SK-N-SH (cell line): ENCODE results near the gene SSPN. TPM values are rescaled to one million over a fixed set of nuclear protein-coding genes. Genes with fewer than 3 reads are reported as not detected.

ENCODE experiments used
- CTCF ChIA-PET: fragments of 300-600, 350-600 bp; formaldehyde crosslinking; extraction: SDS; loops from one replicate; lab custom pipeline; 2021; lab: Yijun Ruan, JAX
- POLR2A ChIA-PET: fragments of 350-600 bp; sonication (Branson Sonifier 250); formaldehyde crosslinking; extraction: SDS; loops from one replicate; lab custom pipeline; 2020; ENCODE audit warnings: antibody characterized with exemption, inconsistent platforms; lab: Yijun Ruan, JAX
- DNase-seq: peaks from one replicate; pipeline ENCODE4 v3.0.0; 2012
- H2AFZ ChIP-seq: fragments of 200-600 bp; sonication (generic); 2 replicates; pipeline ENCODE4 v1.8.1; 2016; ENCODE audit warnings: antibody characterized with exemption, mild to moderate bottlenecking, low read depth
- H3F3A ChIP-seq: fragments of 200-600 bp; sonication (generic); replicated peaks from 2 replicates; pipeline ENCODE3; 2016; ENCODE audit warnings: antibody characterized with exemption, mild to moderate bottlenecking; ENCODE audit not compliant: insufficient read depth
- H3K27ac ChIP-seq, 2 experiments: fragments of 200-500 bp in 1 of 2; fragments of 200-600 bp in 1 of 2; sonication (Bioruptor generic) in 1 of 2; sonication (generic), shearing (Covaris generic) in 1 of 2; 2 replicates each; pipeline versions ENCODE4 v1.5.1 to v1.6.1; 2014 to 2016; ENCODE audit warnings: low read depth in 2 of 2, inconsistent platforms in 1 of 2, low read length in 1 of 2, mild to moderate bottlenecking in 1 of 2, mixed read lengths in 1 of 2
- H3K27me3 ChIP-seq: fragments of 200-600 bp; sonication (generic), shearing (Covaris generic); 2 replicates; pipeline ENCODE4 v1.6.1; 2016; ENCODE audit warnings: mixed run types; ENCODE audit not compliant: insufficient read depth
- H3K36me3 ChIP-seq, 2 experiments: fragments of 200-500 bp in 1 of 2; fragments of 200-600 bp in 1 of 2; sonication (Bioruptor generic) in 1 of 2; sonication (generic) in 1 of 2; replicated peaks in 1 of 2; 2 replicates each; pipeline versions ENCODE3 to v1.5.1; 2014 to 2016; ENCODE audit warnings: low read length in 1 of 2, mild to moderate bottlenecking in 1 of 2; ENCODE audit not compliant: insufficient read depth in 2 of 2, control insufficient read depth in 1 of 2
- H3K4me1 ChIP-seq, 2 experiments: fragments of 200-500 bp in 1 of 2; fragments of 200-600 bp in 1 of 2; sonication (Bioruptor generic) in 1 of 2; sonication (generic), shearing (Covaris generic) in 1 of 2; 2 replicates each; pipeline versions ENCODE4 v1.5.1 to v1.6.1; 2014 to 2016; ENCODE audit warnings: low read depth in 1 of 2, low read length in 1 of 2, mixed run types in 1 of 2; ENCODE audit not compliant: insufficient read depth in 2 of 2, control insufficient read depth in 1 of 2
- H3K4me2 ChIP-seq: fragments of 200-600 bp; sonication (generic), shearing (Covaris generic); 2 replicates; pipeline ENCODE4 v1.6.1; 2017; ENCODE audit warnings: mixed run types
- H3K4me3 ChIP-seq, 2 experiments: fragments of 200-500 bp in 1 of 2; fragments of 200-600 bp in 1 of 2; sonication (Bioruptor generic) in 1 of 2; sonication (generic), shearing (Covaris generic) in 1 of 2; 2 replicates each; pipeline versions ENCODE4 v1.5.1 to v1.8.1; 2014 to 2016; ENCODE audit warnings: low read depth in 2 of 2, inconsistent platforms in 1 of 2, low read length in 1 of 2, mild to moderate bottlenecking in 1 of 2, mixed read lengths in 1 of 2, moderate library complexity in 1 of 2
- H3K79me2 ChIP-seq: fragments of 200-600 bp; sonication (generic); 2 replicates; pipeline ENCODE4 v1.8.1; 2017; ENCODE audit warnings: mild to moderate bottlenecking; ENCODE audit not compliant: insufficient read depth
- H3K9ac ChIP-seq: fragments of 200-600 bp; sonication (generic); 2 replicates; pipeline ENCODE4 v1.6.1; 2017; ENCODE audit warnings: mixed run types
- H3K9me2 ChIP-seq: fragments of 200-600 bp; sonication (generic); 2 replicates; pipeline ENCODE4 v1.6.1; 2017; ENCODE audit warnings: mixed run types
- H3K9me3 ChIP-seq: fragments of 200-600 bp; sonication (generic); 2 replicates; pipeline ENCODE4 v1.6.1; 2017; ENCODE audit warnings: mixed run types, mild to moderate bottlenecking, moderate library complexity
- H4K20me1 ChIP-seq: fragments of 200-600 bp; sonication (generic); 2 replicates; pipeline ENCODE4 v1.6.1; 2017; ENCODE audit warnings: mild to moderate bottlenecking, mixed run types; ENCODE audit not compliant: insufficient read depth
- CHD2 ChIP-seq: fragments of 150-350 bp; IDR thresholded peaks from 2 replicates; pipeline ENCODE4 v1.6.1; 2018; ENCODE audit warnings: low read length; ENCODE audit not compliant: partially characterized antibody
- FOSL2 ChIP-seq: IDR thresholded peaks from 2 replicates; pipeline ENCODE4 v1.4.0; 2012; ENCODE audit warnings: low read depth, mild to moderate bottlenecking, moderate library complexity, borderline replicate concordance
- FOXJ3 ChIP-seq: sonication (generic); formaldehyde crosslinking; IDR thresholded peaks from 2 replicates; pipeline ENCODE4 v1.5.1; 2020; ENCODE audit warnings: mild to moderate bottlenecking, missing genetic modification reagents
- FOXM1 ChIP-seq: IDR thresholded peaks from 2 replicates; pipeline ENCODE4 v1.4.0; 2012; ENCODE audit warnings: low read depth, mild to moderate bottlenecking
- MEF2A ChIP-seq: IDR thresholded peaks from 2 replicates; pipeline ENCODE4 v1.4.0; 2012; ENCODE audit warnings: low read depth, borderline replicate concordance
- NFIC ChIP-seq: IDR thresholded peaks from 2 replicates; pipeline ENCODE4 v1.4.0; 2012; ENCODE audit warnings: borderline replicate concordance
- NRF1 ChIP-seq: IDR thresholded peaks from 2 replicates; pipeline ENCODE4 v1.6.1; 2012; ENCODE audit warnings: low read depth, mild to moderate bottlenecking, low read length
- POLR2AphosphoS5 ChIP-seq: IDR thresholded peaks from 2 replicates; pipeline ENCODE4 v1.6.1; 2012; ENCODE audit warnings: low read depth, low read length
- RAD21 ChIP-seq: IDR thresholded peaks from 2 replicates; pipeline ENCODE4 v1.6.1; 2012; ENCODE audit warnings: mild to moderate bottlenecking, low read length
- RFX5 ChIP-seq: IDR thresholded peaks from 2 replicates; pipeline ENCODE4 v1.6.1; 2012; ENCODE audit warnings: mild to moderate bottlenecking, improper control_type of control experiment, low read length
- SIN3A ChIP-seq: IDR thresholded peaks from 2 replicates; pipeline ENCODE4 v1.6.1; 2012; ENCODE audit warnings: low read depth, mild to moderate bottlenecking, low read length, moderate library complexity, borderline replicate concordance
- TEAD4 ChIP-seq: IDR thresholded peaks from 2 replicates; pipeline ENCODE4 v1.4.0; 2012; ENCODE audit warnings: mild to moderate bottlenecking, borderline replicate concordance; ENCODE audit not compliant: insufficient read depth
- YY1 ChIP-seq: IDR thresholded peaks from 2 replicates; pipeline ENCODE4 v1.4.0; 2012; ENCODE audit warnings: low read depth, mild to moderate bottlenecking
- WGBS: methylation state at CpG from one replicate; pipeline ENCODE4 v1.1.6; 2017; ENCODE audit warnings: low lambda C conversion rate; 5-methylcytosine and 5-hydroxymethylcytosine counted together
- polyA plus RNA-seq, 3 experiments: library from polyadenylated mRNA; depleted of rRNA; stranded (reverse); fragments of >200 nt; gene quantifications; 2 replicates each; pipeline ENCODE4 v1.2.3, GENCODE V29; 2012
- TF ChIP-seq, protein P1 (sequence below): fragments of 150-350 bp; IDR thresholded peaks from 2 replicates; pipeline ENCODE4 v1.6.1; 2016; ENCODE audit warnings: mild to moderate bottlenecking, low read depth, low read length
- TF ChIP-seq, protein P2 (sequence below): fragments of 150-350 bp; IDR thresholded peaks from 2 replicates; pipeline ENCODE4 v1.6.1; 2017; ENCODE audit warnings: antibody characterized with exemption, low read length, low read depth, borderline replicate concordance
- TF ChIP-seq, protein P3 (sequence below): IDR thresholded peaks from 2 replicates; pipeline ENCODE4 v1.4.0; 2012; ENCODE audit warnings: low read depth, borderline replicate concordance
- TF ChIP-seq, protein P4 (sequence below): IDR thresholded peaks from 2 replicates; pipeline ENCODE4 v1.4.0; 2012; ENCODE audit warnings: low read depth, borderline replicate concordance
- TF ChIP-seq, protein P5 (sequence below): IDR thresholded peaks from 2 replicates; pipeline ENCODE4; 2012

Gene SSPN
- polyA plus RNA-seq, 1 of the 3 experiments (the other 2 are of a cell fraction), result 5.9 TPM

DNA sequence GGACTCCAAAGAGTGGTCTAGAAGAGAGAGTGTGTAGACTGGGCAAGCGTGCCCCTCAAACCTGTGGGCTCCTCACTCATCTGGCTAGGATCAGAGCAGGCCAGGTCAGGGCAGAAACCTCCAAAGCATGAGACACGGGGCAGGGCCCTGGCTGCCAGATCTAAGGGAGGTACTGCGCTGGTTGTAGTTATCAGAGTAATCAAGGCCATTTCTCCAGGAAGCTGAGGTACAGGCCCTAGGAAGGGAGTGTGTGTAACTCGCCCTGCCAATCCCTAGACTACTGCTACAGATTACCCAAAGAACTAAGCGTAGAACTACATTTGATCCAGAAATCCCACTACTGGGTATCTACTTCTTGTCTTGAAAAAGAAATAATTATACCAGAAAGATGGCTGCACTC lies 84.5 kb downstream of the SSPN start:
- WGBS, result 97% methylated on average over 4 of the region's 5 CpGs
- Histone ChIP-seq H3K9me2 (no peaks in the 10 kb centered on the region), H3K9ac (no peak overlapping the region), H3F3A (peaks cover 8% of the 10 kb centered on the region), H3K27me3 (no peaks in the 10 kb centered on the region), H3K79me2 (no peaks in the 10 kb centered on the region), H2AFZ (no peak overlapping the region), H3K4me1 (peaks cover under 1 to 17% of the 10 kb centered on the region in 2 experiments; a peak in 3 of 4 replicates), H3K36me3 (no peaks in the 10 kb centered on the region), H3K27ac (no peak overlapping the region), H3K4me2 (no peak overlapping the region), H4K20me1 (no peaks in the 10 kb centered on the region), H3K4me3 (no peak overlapping the region), H3K9me3 (no peaks in the 10 kb centered on the region)
- ChIA-PET POLR2A (no interaction called here), CTCF (no interaction called here)
- DNase-seq, result no peak
- TF ChIP-seq, protein P1, sequence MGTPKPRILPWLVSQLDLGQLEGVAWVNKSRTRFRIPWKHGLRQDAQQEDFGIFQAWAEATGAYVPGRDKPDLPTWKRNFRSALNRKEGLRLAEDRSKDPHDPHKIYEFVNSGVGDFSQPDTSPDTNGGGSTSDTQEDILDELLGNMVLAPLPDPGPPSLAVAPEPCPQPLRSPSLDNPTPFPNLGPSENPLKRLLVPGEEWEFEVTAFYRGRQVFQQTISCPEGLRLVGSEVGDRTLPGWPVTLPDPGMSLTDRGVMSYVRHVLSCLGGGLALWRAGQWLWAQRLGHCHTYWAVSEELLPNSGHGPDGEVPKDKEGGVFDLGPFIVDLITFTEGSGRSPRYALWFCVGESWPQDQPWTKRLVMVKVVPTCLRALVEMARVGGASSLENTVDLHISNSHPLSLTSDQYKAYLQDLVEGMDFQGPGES, result no peak
- TF ChIP-seq RFX5 (no peak), FOXM1 (no peak), FOSL2 (no peak), YY1 (no peak), RAD21 (no peak), NFIC (no peak), MEF2A (no peak), TEAD4 (no peak), SIN3A (no peak), CHD2 (no peak), FOXJ3 (CRISPR knock-in tag) (no peak), NRF1 (no peak)
- TF ChIP-seq, protein P2, sequence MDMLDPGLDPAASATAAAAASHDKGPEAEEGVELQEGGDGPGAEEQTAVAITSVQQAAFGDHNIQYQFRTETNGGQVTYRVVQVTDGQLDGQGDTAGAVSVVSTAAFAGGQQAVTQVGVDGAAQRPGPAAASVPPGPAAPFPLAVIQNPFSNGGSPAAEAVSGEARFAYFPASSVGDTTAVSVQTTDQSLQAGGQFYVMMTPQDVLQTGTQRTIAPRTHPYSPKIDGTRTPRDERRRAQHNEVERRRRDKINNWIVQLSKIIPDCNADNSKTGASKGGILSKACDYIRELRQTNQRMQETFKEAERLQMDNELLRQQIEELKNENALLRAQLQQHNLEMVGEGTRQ, result no peak
- TF ChIP-seq, protein P3, sequence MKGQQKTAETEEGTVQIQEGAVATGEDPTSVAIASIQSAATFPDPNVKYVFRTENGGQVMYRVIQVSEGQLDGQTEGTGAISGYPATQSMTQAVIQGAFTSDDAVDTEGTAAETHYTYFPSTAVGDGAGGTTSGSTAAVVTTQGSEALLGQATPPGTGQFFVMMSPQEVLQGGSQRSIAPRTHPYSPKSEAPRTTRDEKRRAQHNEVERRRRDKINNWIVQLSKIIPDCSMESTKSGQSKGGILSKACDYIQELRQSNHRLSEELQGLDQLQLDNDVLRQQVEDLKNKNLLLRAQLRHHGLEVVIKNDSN, result no peak

DNA sequence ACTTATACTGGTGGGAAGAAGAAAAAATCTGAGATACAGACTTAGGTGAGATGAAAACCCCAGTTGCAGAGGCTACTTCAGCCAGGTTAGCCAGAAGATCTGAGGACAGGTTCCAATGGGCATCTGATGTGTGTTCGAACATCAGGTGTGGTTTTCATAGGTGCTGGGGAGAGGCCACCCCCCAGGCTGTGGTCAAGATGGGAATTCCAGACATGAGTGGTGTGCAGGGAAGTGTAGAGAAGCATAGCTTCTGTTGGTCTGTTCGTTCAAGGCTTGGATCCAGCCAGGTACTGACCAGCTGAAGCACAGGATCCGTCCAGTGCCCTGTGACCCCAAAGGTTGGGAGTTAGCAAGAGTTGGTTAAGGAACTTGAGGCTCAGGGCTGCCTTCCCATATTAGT lies 85.5 kb downstream of the SSPN start:
- WGBS, result 77% methylated on average over 3 of the region's 3 CpGs
- TF ChIP-seq, protein P4, sequence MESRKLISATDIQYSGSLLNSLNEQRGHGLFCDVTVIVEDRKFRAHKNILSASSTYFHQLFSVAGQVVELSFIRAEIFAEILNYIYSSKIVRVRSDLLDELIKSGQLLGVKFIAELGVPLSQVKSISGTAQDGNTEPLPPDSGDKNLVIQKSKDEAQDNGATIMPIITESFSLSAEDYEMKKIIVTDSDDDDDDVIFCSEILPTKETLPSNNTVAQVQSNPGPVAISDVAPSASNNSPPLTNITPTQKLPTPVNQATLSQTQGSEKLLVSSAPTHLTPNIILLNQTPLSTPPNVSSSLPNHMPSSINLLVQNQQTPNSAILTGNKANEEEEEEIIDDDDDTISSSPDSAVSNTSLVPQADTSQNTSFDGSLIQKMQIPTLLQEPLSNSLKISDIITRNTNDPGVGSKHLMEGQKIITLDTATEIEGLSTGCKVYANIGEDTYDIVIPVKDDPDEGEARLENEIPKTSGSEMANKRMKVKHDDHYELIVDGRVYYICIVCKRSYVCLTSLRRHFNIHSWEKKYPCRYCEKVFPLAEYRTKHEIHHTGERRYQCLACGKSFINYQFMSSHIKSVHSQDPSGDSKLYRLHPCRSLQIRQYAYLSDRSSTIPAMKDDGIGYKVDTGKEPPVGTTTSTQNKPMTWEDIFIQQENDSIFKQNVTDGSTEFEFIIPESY, result no peak
- TF ChIP-seq YY1 (no peak), POLR2AphosphoS5 (no peak)
- TF ChIP-seq, protein P5, sequence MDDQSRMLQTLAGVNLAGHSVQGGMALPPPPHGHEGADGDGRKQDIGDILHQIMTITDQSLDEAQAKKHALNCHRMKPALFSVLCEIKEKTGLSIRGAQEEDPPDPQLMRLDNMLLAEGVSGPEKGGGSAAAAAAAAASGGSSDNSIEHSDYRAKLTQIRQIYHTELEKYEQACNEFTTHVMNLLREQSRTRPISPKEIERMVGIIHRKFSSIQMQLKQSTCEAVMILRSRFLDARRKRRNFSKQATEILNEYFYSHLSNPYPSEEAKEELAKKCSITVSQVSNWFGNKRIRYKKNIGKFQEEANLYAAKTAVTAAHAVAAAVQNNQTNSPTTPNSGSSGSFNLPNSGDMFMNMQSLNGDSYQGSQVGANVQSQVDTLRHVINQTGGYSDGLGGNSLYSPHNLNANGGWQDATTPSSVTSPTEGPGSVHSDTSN, result no peak
- TF ChIP-seq, protein P3, result no peak

More for the DNA sequence above, 85.5 kb downstream of the SSPN start:
- DNase-seq, result no peak
- Histone ChIP-seq H3K9me3 (no peaks in the 10 kb centered on the region), H3K4me2 (no peak overlapping the region), H4K20me1 (no peaks in the 10 kb centered on the region), H3K9me2 (no peaks in the 10 kb centered on the region), H3K27me3 (no peaks in the 10 kb centered on the region), H3K27ac (no peak overlapping the region), H3K4me3 (no peak overlapping the region), H2AFZ (no peak overlapping the region), H3K4me1 (peaks cover 0 to 8% of the 10 kb centered on the region in 2 experiments; a peak in 1 of 4 replicates), H3K9ac (no peak overlapping the region), H3F3A (no peaks in the 10 kb centered on the region), H3K79me2 (no peaks in the 10 kb centered on the region), H3K36me3 (no peaks in the 10 kb centered on the region)
- POLR2A ChIA-PET, result no interaction called here
- CTCF ChIA-PET, result no interaction called here
